ENCODE data around the gene HELQ. TPM values are rescaled to one million over a fixed set of nuclear protein-coding genes. Genes with fewer than 3 reads are reported as not detected.

HELQ gene
- total and polyA plus RNA-seq, 12 donors: 12.1 to 80.0 (median 32.7) TPM

- 77 to 97% (median 84%) methylated on average over 3 of the region's 3 CpGs for WGBS, 4 donors
- Histone ChIP-seq H3K27ac (no peak overlapping the region), H3K9me3 (replicated peaks in 1 of 3) (no peaks in the 10 kb centered on the region), H3K4me1 (replicated peaks in 1 of 2) (no peaks in the 10 kb centered on the region), H3K27me3 (no peaks in the 10 kb centered on the region), H3K36me3 (replicated peaks in 1 of 2) (no peaks in the 10 kb centered on the region), H3K4me3 (no peak overlapping the region)
- intact Hi-C loops (cut with DNase I): loop anchor here in 1 of 2 donors (10.0 kb wide), 1 partner anchor 90 kb away; the partner anchor contains the start of genes HELQ and MRPS18C
- no peak for TF ChIP-seq POLR2A (IDR thresholded peaks at IDR 0.05)
- TF ChIP-seq, protein P1, sequence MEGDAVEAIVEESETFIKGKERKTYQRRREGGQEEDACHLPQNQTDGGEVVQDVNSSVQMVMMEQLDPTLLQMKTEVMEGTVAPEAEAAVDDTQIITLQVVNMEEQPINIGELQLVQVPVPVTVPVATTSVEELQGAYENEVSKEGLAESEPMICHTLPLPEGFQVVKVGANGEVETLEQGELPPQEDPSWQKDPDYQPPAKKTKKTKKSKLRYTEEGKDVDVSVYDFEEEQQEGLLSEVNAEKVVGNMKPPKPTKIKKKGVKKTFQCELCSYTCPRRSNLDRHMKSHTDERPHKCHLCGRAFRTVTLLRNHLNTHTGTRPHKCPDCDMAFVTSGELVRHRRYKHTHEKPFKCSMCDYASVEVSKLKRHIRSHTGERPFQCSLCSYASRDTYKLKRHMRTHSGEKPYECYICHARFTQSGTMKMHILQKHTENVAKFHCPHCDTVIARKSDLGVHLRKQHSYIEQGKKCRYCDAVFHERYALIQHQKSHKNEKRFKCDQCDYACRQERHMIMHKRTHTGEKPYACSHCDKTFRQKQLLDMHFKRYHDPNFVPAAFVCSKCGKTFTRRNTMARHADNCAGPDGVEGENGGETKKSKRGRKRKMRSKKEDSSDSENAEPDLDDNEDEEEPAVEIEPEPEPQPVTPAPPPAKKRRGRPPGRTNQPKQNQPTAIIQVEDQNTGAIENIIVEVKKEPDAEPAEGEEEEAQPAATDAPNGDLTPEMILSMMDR (IDR thresholded peaks at IDR 0.05): no peak
- DNase-seq: no peak
Measured at GRCh38 chr4:83364312-83364711, 91.3 kb downstream of the HELQ start.

DNA sequence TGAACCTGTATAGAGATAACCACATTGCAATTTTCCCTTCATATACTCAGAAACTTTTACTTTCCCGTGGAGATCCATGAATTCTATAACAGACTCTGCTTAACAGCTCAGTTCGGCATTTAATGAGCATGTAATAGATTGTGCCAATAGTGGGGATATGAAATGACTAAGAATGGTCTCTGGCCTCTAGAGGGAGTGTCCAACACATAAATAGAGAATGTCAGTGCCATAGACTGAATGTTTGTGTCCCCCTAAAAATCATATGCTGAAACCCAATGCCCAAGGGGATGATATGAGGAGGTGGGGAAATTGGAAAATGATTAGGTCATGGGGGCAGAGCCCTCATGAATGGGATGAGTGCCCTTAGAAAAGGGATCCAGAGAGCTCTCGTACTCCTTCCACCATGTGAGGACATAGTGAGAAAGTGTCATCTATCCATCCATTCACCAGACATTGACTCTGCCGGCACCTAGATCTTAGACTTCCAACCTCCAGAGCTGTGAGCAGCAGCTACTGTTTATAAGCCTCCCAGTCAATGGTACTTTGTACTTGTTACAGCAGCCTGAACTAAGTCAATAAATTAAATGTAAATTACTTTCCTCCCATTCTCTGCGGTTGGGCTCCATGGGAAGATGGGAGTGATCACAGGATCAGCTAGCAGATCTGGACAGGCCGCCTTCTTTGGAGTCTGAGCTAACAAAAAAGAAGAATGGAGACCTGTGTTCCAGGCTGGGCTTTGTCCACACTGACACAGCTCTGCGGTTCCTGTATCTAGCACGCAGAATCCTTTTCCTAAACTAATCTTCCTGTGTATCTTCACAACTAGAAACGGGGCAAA, 92.9 kb downstream of the HELQ start:
- no peaks in the 10 kb centered on the region for H3K36me3 ChIP-seq (replicated peaks in 1 of 2)
- DNase-seq: no peak
- H3K4me1 ChIP-seq (replicated peaks in 1 of 2): peaks cover 0 to 9% of the 10 kb centered on the region in 2 donors
- intact Hi-C loops (cut with DNase I): loop anchor here in 1 of 2 donors (10.0 kb wide), 1 partner anchor 92 kb away; the partner anchor contains the start of genes HELQ and MRPS18C
- H3K9me3 ChIP-seq (replicated peaks in 1 of 3): no peaks in the 10 kb centered on the region
- no peak for TF ChIP-seq POLR2A (IDR thresholded peaks at IDR 0.05)
- TF ChIP-seq, protein P1 (IDR thresholded peaks at IDR 0.05): peak; percentile 23 to 59 (median 48)
- 72 to 82% (median 80%) methylated on average over 8 to 9 of the region's 9 CpGs for WGBS, 4 donors
- H3K27me3 ChIP-seq: no peaks in the 10 kb centered on the region
- H3K27ac ChIP-seq: no peak overlapping the region
- no peak overlapping the region for H3K4me3 ChIP-seq

- no peak overlapping the region for H3K4me3 ChIP-seq
- 88 to 93% (median 93%) methylated on average over 7 of the region's 7 CpGs for WGBS, 4 donors
- no peaks in the 10 kb centered on the region for H3K36me3 ChIP-seq (replicated peaks in 1 of 2)
- DNase-seq: no peak
- H3K4me1 ChIP-seq (replicated peaks in 1 of 2): peaks cover 4 to 17% of the 10 kb centered on the region in 2 donors
- intact Hi-C loops (cut with DNase I): loop anchor here in 1 of 2 donors (10.0 kb wide), 1 partner anchor 93 kb away; the partner anchor contains the start of genes HELQ and MRPS18C
- no peak overlapping the region for H3K27ac ChIP-seq
- TF ChIP-seq, protein P1 (IDR thresholded peaks at IDR 0.05): no peak
- no peak for TF ChIP-seq POLR2A (IDR thresholded peaks at IDR 0.05)
- H3K9me3 ChIP-seq (replicated peaks in 1 of 3): no peaks in the 10 kb centered on the region
- no peaks in the 10 kb centered on the region for H3K27me3 ChIP-seq
Measured at GRCh38 chr4:83361416-83362103, 94.1 kb downstream of the HELQ start.

DNA sequence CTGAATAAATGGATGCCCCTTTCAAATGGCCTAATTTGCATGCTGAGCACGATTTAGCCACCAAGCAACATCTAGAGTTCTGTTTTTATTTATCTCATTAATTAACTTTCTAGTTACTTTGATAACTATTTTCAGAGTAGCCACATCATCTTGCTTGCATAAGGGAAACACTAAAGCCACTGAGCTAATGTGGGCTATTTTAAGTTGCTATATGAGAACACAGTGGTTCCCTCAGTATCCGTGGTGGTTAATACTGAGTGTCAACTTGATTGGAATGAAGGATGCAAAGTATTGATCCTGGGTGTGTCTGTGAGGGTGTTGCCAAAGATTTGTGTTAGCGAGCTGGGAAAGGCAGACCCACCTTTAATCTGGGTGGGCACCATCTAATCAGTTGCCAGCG, 95.6 kb downstream of the HELQ start:
- DNase-seq: no peak
- 91 to 94% (median 93%) methylated on average over 4 of the region's 4 CpGs for WGBS, 4 donors
- TF ChIP-seq, protein P1 (IDR thresholded peaks at IDR 0.05): no peak
- no peak for TF ChIP-seq POLR2A (IDR thresholded peaks at IDR 0.05)
- Histone ChIP-seq H3K4me1 (replicated peaks in 1 of 2) (peaks cover 7 to 19% of the 10 kb centered on the region in 2 donors), H3K27me3 (no peaks in the 10 kb centered on the region), H3K36me3 (replicated peaks in 1 of 2) (no peaks in the 10 kb centered on the region), H3K4me3 (no peak overlapping the region), H3K9me3 (replicated peaks in 1 of 3) (no peaks in the 10 kb centered on the region), H3K27ac (no peak overlapping the region)
- intact Hi-C loops (cut with DNase I): loop anchor here in 1 of 2 donors (10.0 kb wide), 1 partner anchor 95 kb away; the partner anchor contains the start of genes HELQ and MRPS18C
